Vagina (tissue), 2 donors: ENCODE data around the gene PDX1. TPM values are rescaled to one million over a fixed set of nuclear protein-coding genes. Genes with fewer than 3 reads are reported as not detected.

Experiments
- DNase-seq, 2 donors: peaks; one replicate each; pipeline ENCODE4 v3.0.0-alpha.2; 2017; ENCODE audit errors: extremely low spot score in 2 of 2
- H3K27ac ChIP-seq: fragments of 200-600 bp; sonication (generic); one replicate; pipeline ENCODE4 v1.5.1; 2019
- H3K27me3 ChIP-seq: fragments of 200-600 bp; sonication (generic); one replicate; pipeline ENCODE4 v1.5.1; 2019
- H3K36me3 ChIP-seq, 2 donors: fragments of 200-600 bp; sonication (generic); one replicate each; pipeline ENCODE4 v1.5.1; 2017 to 2019
- H3K4me1 ChIP-seq: fragments of 200-600 bp; sonication (generic); one replicate; pipeline ENCODE4 v1.5.1; 2019
- H3K4me3 ChIP-seq, 2 donors: fragments of 200-600 bp; sonication (generic); 1 replicate in 1 of 2; 2 replicates in 1 of 2; pipeline ENCODE4 v1.5.1; 2016 to 2019
- H3K9me3 ChIP-seq: fragments of 200-600 bp; sonication (generic); one replicate; pipeline ENCODE4 v1.5.1; 2019
- CTCF ChIP-seq, 3 experiments: fragments of 450-650 bp in 2 of 3; fragments of 200-600 bp in 1 of 3; sonication (generic) in 1 of 3; IDR thresholded peaks; one replicate each; pipeline ENCODE4 v1.5.1; 2017 to 2019; ENCODE audit warnings: antibody characterized with exemption in 3 of 3, mild to moderate bottlenecking in 2 of 3, moderate library complexity in 2 of 3
- POLR2A ChIP-seq, 2 donors: fragments of 450-650 bp; IDR thresholded peaks; one replicate each; pipeline ENCODE4 v1.6.1; 2017; ENCODE audit warnings: antibody characterized with exemption in 2 of 2, mild to moderate bottlenecking in 2 of 2, moderate library complexity in 2 of 2
- POLR2AphosphoS5 ChIP-seq, 2 donors: sonication (generic); formaldehyde crosslinking; IDR thresholded peaks; one replicate each; pipeline ENCODE4 v1.9.0; 2017; ENCODE audit warnings: antibody characterized with exemption in 2 of 2, mild to moderate bottlenecking in 2 of 2, low read depth in 1 of 2; ENCODE audit not compliant: insufficient read depth in 1 of 2
- intact Hi-C: fragments of 100-400 bp; cut with DNase I; formaldehyde crosslinking; loops from one replicate; pipeline ENCODE4 v1.15.1; 2023
- total RNA-seq: library from RNA; depleted of rRNA; stranded (reverse); fragments of >200 nt; gene quantifications from one replicate; pipeline ENCODE4 v1.2.3, GENCODE V29; 2016

PDX1 gene
- total RNA-seq, 1 donor from 2014 or later: not detected

DNA sequence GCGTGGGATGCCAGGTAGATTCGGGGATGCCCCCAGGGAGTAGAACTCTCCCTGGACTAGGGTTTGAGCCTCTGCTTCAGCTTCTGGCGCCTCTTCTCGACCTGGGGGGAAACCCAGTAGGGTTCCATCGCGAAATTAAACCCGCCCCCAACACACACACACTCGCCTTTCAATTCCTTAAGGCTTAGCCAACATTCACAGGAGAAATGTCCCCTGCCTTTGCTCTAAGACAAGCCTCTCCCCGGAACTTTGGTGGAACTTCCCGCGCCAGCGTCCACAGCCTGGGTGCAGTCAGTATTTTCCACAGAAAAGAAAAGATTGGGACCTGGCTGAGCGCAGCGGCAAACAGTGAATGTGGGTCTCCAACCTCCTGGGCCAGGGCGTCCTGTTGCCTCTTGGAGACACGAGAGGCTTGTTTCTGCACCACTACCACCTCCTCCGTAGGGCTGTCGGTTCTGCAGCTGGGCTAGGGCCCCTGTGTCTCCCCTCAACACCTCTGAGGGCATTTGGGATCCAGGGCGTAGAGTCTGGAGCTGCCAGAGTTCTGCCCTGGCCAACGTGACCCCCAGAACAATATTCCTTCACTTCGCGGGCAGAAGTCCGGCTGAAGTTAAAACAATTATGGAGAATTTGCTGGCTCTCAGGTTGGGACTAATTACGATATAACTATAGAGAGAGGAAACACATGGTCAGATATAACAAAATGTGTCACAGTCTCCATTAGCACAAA, 3.2 kb downstream of the PDX1 start:
- Histone ChIP-seq H3K9me3 (no peaks in the 10 kb centered on the region), H3K4me1 (peaks cover 39% of the 10 kb centered on the region), H3K27ac (no peak overlapping the region), H3K27me3 (peaks cover 22% of the 10 kb centered on the region), H3K36me3 (no peaks in the 10 kb centered on the region), H3K4me3 (no peak overlapping the region)
- TF ChIP-seq POLR2AphosphoS5 (IDR thresholded peaks at IDR 0.05; ENCODE audit: insufficient read depth in 1 of 2, low read depth in 1 of 2) (no peak), POLR2A (IDR thresholded peaks at IDR 0.05) (no peak), CTCF (IDR thresholded peaks at IDR 0.05) (no peak)
- DNase-seq: no peak
- intact Hi-C loops: no loop called here

DNA sequence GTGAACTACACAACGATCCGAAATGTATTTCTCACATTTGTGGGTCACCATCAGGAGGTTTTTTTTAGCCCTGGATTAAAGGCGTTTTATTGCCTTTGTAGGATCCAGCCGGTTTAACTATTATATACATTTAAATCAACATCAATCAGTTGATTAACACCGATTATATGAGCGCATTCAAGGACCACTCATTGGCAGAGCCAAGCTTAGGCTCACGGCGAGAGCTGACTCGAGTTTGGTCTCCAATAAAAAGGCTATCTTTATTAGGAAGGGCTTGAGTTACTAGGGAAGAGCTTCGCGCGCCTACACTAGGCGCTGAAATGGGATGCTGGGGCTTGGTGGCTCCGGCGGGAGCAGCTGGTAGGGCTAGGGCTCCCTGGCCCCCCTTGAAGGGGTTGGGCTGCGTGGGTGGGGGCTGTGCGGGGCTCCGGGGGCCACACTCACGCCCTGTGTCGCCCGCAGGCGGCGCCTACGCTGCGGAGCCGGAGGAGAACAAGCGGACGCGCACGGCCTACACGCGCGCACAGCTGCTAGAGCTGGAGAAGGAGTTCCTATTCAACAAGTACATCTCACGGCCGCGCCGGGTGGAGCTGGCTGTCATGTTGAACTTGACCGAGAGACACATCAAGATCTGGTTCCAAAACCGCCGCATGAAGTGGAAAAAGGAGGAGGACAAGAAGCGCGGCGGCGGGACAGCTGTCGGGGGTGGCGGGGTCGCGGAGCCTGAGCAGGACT, 4.2 kb downstream of the PDX1 start:
- peaks cover 33% of the 10 kb centered on the region for H3K4me1 ChIP-seq
- H3K4me3 ChIP-seq: no peak overlapping the region
- no peak for TF ChIP-seq POLR2A (IDR thresholded peaks at IDR 0.05)
- no peaks in the 10 kb centered on the region for H3K36me3 ChIP-seq
- H3K9me3 ChIP-seq: no peaks in the 10 kb centered on the region
- H3K27ac ChIP-seq: no peak overlapping the region
- DNase-seq: no peak
- peaks cover 20% of the 10 kb centered on the region for H3K27me3 ChIP-seq
- intact Hi-C loops: no loop called here

GRCh38 chr13:27924529-27925141, 4.8 kb downstream of the PDX1 start:
- H3K27me3 ChIP-seq: peaks cover 19% of the 10 kb centered on the region
- H3K9me3 ChIP-seq: no peaks in the 10 kb centered on the region
- H3K4me3 ChIP-seq: no peak overlapping the region
- intact Hi-C loops: no loop called here
- no peak overlapping the region for H3K27ac ChIP-seq
- no peaks in the 10 kb centered on the region for H3K36me3 ChIP-seq
- TF ChIP-seq CTCF (IDR thresholded peaks at IDR 0.05): no peak
- no peak for TF ChIP-seq POLR2A (IDR thresholded peaks at IDR 0.05)
- no peak for TF ChIP-seq POLR2AphosphoS5 (IDR thresholded peaks at IDR 0.05; ENCODE audit: insufficient read depth in 1 of 2, low read depth in 1 of 2)
- peaks cover 28% of the 10 kb centered on the region for H3K4me1 ChIP-seq
- no peak for DNase-seq

DNA sequence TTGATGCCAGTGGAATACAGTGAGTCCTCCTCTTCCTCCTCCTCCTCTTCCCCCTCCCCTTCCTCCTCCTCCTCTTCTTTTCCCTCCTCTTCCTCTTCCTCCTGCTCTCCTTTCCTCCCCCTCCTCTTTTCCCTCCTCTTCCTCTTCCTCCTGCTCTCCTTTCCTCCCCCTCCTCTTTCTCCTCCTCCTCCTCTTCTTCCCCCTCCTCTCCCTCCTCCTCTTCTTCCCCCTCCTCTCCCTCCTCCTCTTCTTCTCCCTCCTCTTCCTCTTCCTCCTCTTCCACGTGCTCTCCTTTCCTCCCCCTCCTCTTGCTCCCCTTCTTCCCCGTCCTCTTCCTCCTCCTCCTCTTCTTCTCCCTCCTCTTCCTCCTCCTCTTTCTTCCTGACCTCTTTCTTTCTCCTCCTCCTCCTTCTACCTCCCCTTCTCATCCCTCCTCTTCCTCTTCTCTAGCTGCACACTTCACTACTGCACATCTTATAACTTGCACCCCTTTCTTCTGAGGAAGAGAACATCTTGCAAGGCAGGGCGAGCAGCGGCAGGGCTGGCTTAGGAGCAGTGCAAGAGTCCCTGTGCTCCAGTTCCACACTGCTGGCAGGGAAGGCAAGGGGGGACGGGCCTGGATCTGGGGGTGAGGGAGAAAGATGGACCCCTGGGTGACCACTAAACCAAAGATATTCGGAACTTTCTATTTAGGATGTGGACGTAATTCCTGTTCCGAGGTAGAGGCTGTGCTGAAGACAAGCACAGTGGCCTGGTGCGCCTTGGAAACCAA, 5.6 kb downstream of the PDX1 start:
- intact Hi-C loops: no loop called here
- no peak for TF ChIP-seq POLR2AphosphoS5 (IDR thresholded peaks at IDR 0.05; ENCODE audit: insufficient read depth in 1 of 2, low read depth in 1 of 2)
- TF ChIP-seq POLR2A (IDR thresholded peaks at IDR 0.05): no peak
- TF ChIP-seq CTCF (IDR thresholded peaks at IDR 0.05): no peak
- Histone ChIP-seq H3K27me3 (peaks cover 14% of the 10 kb centered on the region), H3K4me1 (peaks cover 20% of the 10 kb centered on the region), H3K9me3 (no peaks in the 10 kb centered on the region), H3K36me3 (no peaks in the 10 kb centered on the region), H3K27ac (no peak overlapping the region), H3K4me3 (no peak overlapping the region)
- no peak for DNase-seq
